ENCODE results near the gene SETDB2.

Gene SETDB2

DNA sequence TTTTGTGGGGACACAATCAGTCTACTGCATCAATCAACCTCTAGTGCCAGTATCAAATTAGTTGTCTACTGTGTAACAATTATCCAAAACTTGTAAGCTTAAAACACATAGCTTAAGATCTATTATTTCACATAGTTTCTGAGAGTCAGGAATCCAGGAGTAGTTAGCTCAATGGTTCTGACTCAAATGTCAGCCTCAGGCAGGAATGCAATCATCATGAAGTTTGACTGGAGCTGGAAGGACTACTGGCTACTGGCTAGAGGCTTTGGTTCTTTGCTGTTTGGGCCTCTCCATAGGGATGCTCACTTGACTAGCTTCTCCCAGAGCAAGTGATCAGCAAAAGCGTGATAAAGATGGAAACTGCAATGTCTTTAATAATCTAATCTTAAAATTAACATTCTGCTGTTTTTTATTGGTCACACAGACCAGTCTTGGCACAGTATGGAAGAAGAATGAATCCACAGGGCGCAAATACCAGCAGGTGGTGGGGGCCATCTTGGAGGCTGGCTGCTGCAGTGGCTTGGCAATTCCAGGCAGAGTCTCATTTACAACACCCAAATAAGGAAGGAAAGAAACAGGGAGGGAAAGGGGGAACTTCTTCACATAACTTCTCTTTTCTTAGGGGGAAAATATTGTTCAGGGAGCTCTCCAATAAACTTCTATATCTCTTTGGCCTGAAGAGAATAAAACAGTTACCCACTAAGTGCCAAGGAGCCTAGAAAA, 15.9 kb upstream of the SETDB2 start:
- no peaks in the 10 kb centered on the region for H3K4me1 ChIP-seq (ENCODE audit: control insufficient read depth in 2 of 2, insufficient read depth in 2 of 2, low read length in 2 of 2)
- H3K9me3 ChIP-seq (ENCODE audit: control insufficient read depth in 2 of 2, low read length in 2 of 2) = no peaks in the 10 kb centered on the region
- H3K27me3 ChIP-seq (ENCODE audit: control insufficient read depth in 2 of 2, insufficient read depth in 2 of 2, low read length in 2 of 2) = no peaks in the 10 kb centered on the region
- no peak overlapping the region for H3K9ac ChIP-seq (ENCODE audit: low read depth in 1 of 2, low read length in 2 of 2)
- H3K36me3 ChIP-seq (ENCODE audit: control insufficient read depth in 2 of 2, insufficient read depth in 2 of 2, low read length in 2 of 2) = no peaks in the 10 kb centered on the region
- no peak overlapping the region for H3K4me3 ChIP-seq (ENCODE audit: low read length in 2 of 2)
- no peak overlapping the region for H3K27ac ChIP-seq (ENCODE audit: low read depth in 2 of 2, low read length in 2 of 2)

DNA sequence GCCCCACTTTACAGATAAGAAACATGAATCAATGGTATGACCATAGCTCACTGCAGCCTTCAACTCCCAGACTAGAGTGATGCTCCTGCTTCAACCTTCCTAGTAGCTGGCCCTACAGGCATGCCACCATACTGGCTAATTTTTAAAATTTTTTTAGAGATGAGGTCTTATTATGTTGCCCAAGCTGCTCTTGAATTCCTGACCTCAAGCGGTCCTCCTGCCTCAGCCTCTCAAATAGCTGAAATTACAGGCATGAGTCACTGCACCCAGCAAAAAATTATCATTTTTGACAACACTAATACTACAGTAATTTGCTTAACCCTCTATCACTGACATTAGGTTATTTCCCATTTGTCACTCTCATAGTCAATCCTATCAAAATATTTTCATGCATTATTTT, 15.0 kb upstream of the SETDB2 start:
- H3K36me3 ChIP-seq (ENCODE audit: control insufficient read depth in 2 of 2, insufficient read depth in 2 of 2, low read length in 2 of 2) = no peaks in the 10 kb centered on the region

DNA sequence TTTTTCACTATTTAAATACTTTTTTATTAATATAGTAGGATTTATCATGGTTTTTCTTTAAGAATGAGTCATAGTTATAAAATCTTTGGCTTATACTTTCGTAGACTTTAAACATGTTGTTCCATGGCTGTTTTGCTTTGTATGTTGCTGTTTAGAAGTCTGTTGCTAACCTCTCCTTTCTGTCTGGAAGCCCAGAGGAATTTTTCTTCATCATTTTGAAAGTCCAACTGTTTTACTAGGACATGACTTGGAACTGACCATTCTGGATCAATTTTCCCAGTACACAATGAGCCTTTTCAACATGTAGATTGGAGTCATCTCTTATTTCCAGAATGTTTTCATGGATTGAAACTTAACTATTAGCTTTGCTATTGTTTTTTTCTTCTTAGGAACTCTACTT, 8.1 kb upstream of the SETDB2 start:
- Histone ChIP-seq H3K9ac (ENCODE audit: low read depth in 1 of 2, low read length in 2 of 2) (no peak overlapping the region), H3K27ac (ENCODE audit: low read depth in 2 of 2, low read length in 2 of 2) (no peak overlapping the region)

More for the DNA sequence above, 15.0 kb upstream of the SETDB2 start:
- H3K27me3 ChIP-seq (ENCODE audit: control insufficient read depth in 2 of 2, insufficient read depth in 2 of 2, low read length in 2 of 2) = no peaks in the 10 kb centered on the region
- H3K4me3 ChIP-seq (ENCODE audit: low read length in 2 of 2) = no peak overlapping the region
- H3K27ac ChIP-seq (ENCODE audit: low read depth in 2 of 2, low read length in 2 of 2) = no peak overlapping the region
- no peaks in the 10 kb centered on the region for H3K9me3 ChIP-seq (ENCODE audit: control insufficient read depth in 2 of 2, low read length in 2 of 2)
- H3K9ac ChIP-seq (ENCODE audit: low read depth in 1 of 2, low read length in 2 of 2) = no peak overlapping the region
- no peaks in the 10 kb centered on the region for H3K4me1 ChIP-seq (ENCODE audit: control insufficient read depth in 2 of 2, insufficient read depth in 2 of 2, low read length in 2 of 2)

DNA sequence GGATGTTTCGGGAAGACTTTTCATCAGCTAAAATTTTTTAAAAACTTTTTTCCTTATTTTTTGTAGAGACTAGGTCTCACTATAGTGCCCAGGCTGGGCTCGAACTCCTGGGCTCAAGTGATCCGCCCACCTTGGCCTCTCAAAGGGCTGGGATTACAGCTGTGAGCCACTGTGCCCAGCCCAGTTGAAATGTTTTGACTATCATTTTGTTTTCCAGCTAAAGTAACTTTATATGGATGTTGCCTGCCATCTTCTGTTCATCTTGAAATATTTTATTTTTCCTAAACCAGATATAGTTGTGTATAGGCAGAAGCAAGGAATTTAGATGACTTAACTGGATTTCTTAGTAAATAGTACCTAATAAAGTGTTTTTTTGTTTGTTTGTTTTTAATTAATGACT, 7.2 kb upstream of the SETDB2 start:
- H3K36me3 ChIP-seq (ENCODE audit: control insufficient read depth in 2 of 2, insufficient read depth in 2 of 2, low read length in 2 of 2) = no peaks in the 10 kb centered on the region
- H3K9ac ChIP-seq (ENCODE audit: low read depth in 1 of 2, low read length in 2 of 2) = no peak overlapping the region
- no peaks in the 10 kb centered on the region for H3K27me3 ChIP-seq (ENCODE audit: control insufficient read depth in 2 of 2, insufficient read depth in 2 of 2, low read length in 2 of 2)
- no peaks in the 10 kb centered on the region for H3K4me1 ChIP-seq (ENCODE audit: control insufficient read depth in 2 of 2, insufficient read depth in 2 of 2, low read length in 2 of 2)
- no peaks in the 10 kb centered on the region for H3K9me3 ChIP-seq (ENCODE audit: control insufficient read depth in 2 of 2, low read length in 2 of 2)
- H3K4me3 ChIP-seq (ENCODE audit: low read length in 2 of 2) = no peak overlapping the region
- H3K27ac ChIP-seq (ENCODE audit: low read depth in 2 of 2, low read length in 2 of 2) = no peak overlapping the region

More for the DNA sequence above, 8.1 kb upstream of the SETDB2 start:
- H3K4me3 ChIP-seq (ENCODE audit: low read length in 2 of 2) = no peak overlapping the region
- no peaks in the 10 kb centered on the region for H3K4me1 ChIP-seq (ENCODE audit: control insufficient read depth in 2 of 2, insufficient read depth in 2 of 2, low read length in 2 of 2)
- no peaks in the 10 kb centered on the region for H3K27me3 ChIP-seq (ENCODE audit: control insufficient read depth in 2 of 2, insufficient read depth in 2 of 2, low read length in 2 of 2)
- no peaks in the 10 kb centered on the region for H3K36me3 ChIP-seq (ENCODE audit: control insufficient read depth in 2 of 2, insufficient read depth in 2 of 2, low read length in 2 of 2)
- H3K9me3 ChIP-seq (ENCODE audit: control insufficient read depth in 2 of 2, low read length in 2 of 2) = no peaks in the 10 kb centered on the region

DNA sequence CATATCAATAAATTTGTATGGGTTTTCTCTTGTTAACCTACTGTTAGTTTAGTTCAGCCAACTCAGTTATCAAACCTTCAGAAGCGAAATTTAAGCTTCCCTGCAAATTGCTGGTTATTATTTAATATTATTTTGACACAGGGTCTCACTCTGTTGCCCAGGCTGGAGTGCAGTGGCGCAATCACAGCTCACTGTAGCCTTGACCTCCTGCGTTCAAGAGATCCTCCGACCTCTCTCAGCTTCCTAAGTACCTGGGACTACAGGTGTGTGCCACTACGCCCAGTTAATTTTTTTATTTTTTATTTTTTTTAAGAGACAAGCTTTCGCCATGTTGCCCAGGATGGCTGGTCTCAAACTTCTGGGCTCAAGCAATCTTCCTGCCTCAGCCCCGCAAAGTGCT, 6.4 kb upstream of the SETDB2 start:
- Histone ChIP-seq H3K9ac (ENCODE audit: low read depth in 1 of 2, low read length in 2 of 2) (no peak overlapping the region), H3K27me3 (ENCODE audit: control insufficient read depth in 2 of 2, insufficient read depth in 2 of 2, low read length in 2 of 2) (no peaks in the 10 kb centered on the region), H3K9me3 (ENCODE audit: control insufficient read depth in 2 of 2, low read length in 2 of 2) (no peaks in the 10 kb centered on the region), H3K4me1 (ENCODE audit: control insufficient read depth in 2 of 2, insufficient read depth in 2 of 2, low read length in 2 of 2) (no peaks in the 10 kb centered on the region), H3K4me3 (ENCODE audit: low read length in 2 of 2) (no peak overlapping the region), H3K27ac (ENCODE audit: low read depth in 2 of 2, low read length in 2 of 2) (no peak overlapping the region), H3K36me3 (ENCODE audit: control insufficient read depth in 2 of 2, insufficient read depth in 2 of 2, low read length in 2 of 2) (no peaks in the 10 kb centered on the region)

DNA sequence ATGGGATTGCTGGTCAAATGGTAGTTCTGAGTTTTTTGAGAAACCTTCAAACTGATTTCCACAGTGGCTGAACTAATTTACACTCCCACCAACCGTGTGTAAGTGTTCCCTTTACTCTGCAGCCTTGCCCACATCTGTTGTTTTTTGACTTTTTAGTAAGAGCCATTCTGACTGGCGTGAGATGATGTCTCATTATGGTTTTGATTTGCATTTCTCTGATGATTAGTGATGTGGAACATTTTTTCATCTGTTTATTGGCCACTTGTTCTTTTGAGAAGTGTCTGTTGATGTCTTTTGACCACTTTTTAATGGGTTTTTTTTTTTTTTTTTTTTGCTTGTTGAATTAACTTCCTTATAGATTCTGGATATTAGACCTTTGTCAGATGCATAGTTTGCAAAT, 4.5 kb upstream of the SETDB2 start:
- Histone ChIP-seq H3K27ac (ENCODE audit: low read depth in 2 of 2, low read length in 2 of 2) (no peak overlapping the region), H3K9ac (ENCODE audit: low read depth in 1 of 2, low read length in 2 of 2) (no peak overlapping the region), H3K9me3 (ENCODE audit: control insufficient read depth in 2 of 2, low read length in 2 of 2) (no peaks in the 10 kb centered on the region), H3K27me3 (ENCODE audit: control insufficient read depth in 2 of 2, insufficient read depth in 2 of 2, low read length in 2 of 2) (no peaks in the 10 kb centered on the region), H3K4me3 (ENCODE audit: low read length in 2 of 2) (no peak overlapping the region), H3K36me3 (ENCODE audit: control insufficient read depth in 2 of 2, insufficient read depth in 2 of 2, low read length in 2 of 2) (no peaks in the 10 kb centered on the region), H3K4me1 (ENCODE audit: control insufficient read depth in 2 of 2, insufficient read depth in 2 of 2, low read length in 2 of 2) (peaks cover 4 to 5% of the 10 kb centered on the region in 2 donors)

DNA sequence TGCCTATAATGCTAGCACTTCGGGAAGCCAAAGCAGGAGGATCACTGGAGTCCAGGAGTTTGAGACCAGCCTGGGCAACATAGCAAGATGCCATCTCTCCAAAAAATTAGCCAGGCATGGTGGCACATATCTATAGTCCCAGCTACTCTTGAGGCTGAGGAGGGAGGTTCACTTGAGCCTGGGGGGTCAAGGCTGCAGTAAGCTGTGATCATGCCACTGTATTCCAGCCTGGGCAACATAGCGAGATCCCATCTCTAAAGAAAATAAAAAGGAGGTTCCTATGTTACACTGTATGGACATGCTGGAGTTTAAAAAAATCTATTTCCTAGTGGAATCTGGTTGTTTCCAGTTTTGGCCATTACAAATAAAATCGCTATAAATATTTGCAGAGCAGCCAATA, 2.8 kb upstream of the SETDB2 start:
- H3K27ac ChIP-seq (ENCODE audit: low read depth in 2 of 2, low read length in 2 of 2) = no peak overlapping the region
- H3K4me1 ChIP-seq (ENCODE audit: control insufficient read depth in 2 of 2, insufficient read depth in 2 of 2, low read length in 2 of 2) = peaks cover 9 to 13% of the 10 kb centered on the region in 2 donors
- H3K27me3 ChIP-seq (ENCODE audit: control insufficient read depth in 2 of 2, insufficient read depth in 2 of 2, low read length in 2 of 2) = no peaks in the 10 kb centered on the region
- H3K9ac ChIP-seq (ENCODE audit: low read depth in 1 of 2, low read length in 2 of 2) = no peak overlapping the region
- no peaks in the 10 kb centered on the region for H3K36me3 ChIP-seq (ENCODE audit: control insufficient read depth in 2 of 2, insufficient read depth in 2 of 2, low read length in 2 of 2)
- no peak overlapping the region for H3K4me3 ChIP-seq (ENCODE audit: low read length in 2 of 2)
- no peaks in the 10 kb centered on the region for H3K9me3 ChIP-seq (ENCODE audit: control insufficient read depth in 2 of 2, low read length in 2 of 2)

DNA sequence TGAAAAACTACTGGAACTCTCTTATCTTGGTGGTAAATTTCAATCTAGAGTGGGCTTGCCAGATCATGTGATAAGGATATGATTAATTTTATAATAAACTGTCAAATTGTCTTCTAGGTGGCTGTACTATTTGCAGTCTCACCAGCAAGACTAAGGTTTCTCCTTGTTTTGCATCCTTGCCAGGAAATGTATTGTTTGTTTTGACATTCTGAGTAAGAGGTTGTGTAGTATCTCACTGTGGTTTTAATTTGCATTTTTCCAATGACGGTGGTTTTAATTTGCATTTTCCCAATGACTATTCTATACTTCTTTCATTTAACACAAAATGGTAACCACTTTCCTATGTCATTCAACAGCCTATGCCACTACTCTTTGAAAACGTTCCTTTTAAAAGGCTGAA, 2.2 kb upstream of the SETDB2 start:
- Histone ChIP-seq H3K9me3 (ENCODE audit: control insufficient read depth in 2 of 2, low read length in 2 of 2) (no peaks in the 10 kb centered on the region), H3K27me3 (ENCODE audit: control insufficient read depth in 2 of 2, insufficient read depth in 2 of 2, low read length in 2 of 2) (no peaks in the 10 kb centered on the region), H3K4me3 (ENCODE audit: low read length in 2 of 2) (no peak overlapping the region)

DNA sequence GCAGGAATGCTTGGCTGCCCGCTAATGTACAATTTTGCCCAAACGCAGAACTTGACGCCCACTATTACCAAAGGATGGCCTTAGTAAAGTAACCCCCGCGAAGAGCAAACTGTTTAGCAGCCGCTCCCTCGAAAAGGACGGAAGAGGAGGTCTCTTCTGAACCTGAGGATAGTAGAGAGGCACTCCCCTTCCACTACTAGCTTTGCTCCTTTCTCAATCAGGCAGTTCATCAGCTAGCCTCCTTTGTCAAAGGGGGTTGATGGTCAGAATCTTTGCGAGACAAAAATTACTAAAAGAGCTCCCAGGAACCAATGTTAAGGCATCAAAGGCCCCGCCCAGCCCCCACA, 744 bp upstream of the SETDB2 start:
- peak overlapping the region; percentile 86 to 96 for H3K4me3 ChIP-seq (ENCODE audit: low read length in 2 of 2)
- no peaks in the 10 kb centered on the region for H3K9me3 ChIP-seq (ENCODE audit: control insufficient read depth in 2 of 2, low read length in 2 of 2)
- H3K27me3 ChIP-seq (ENCODE audit: control insufficient read depth in 2 of 2, insufficient read depth in 2 of 2, low read length in 2 of 2) = no peaks in the 10 kb centered on the region
- H3K4me1 ChIP-seq (ENCODE audit: control insufficient read depth in 2 of 2, insufficient read depth in 2 of 2, low read length in 2 of 2) = peaks cover 11 to 17% of the 10 kb centered on the region in 2 donors
- H3K9ac ChIP-seq (ENCODE audit: low read depth in 1 of 2, low read length in 2 of 2) = peak overlapping the region; percentile 88 to 93
- no peaks in the 10 kb centered on the region for H3K36me3 ChIP-seq (ENCODE audit: control insufficient read depth in 2 of 2, insufficient read depth in 2 of 2, low read length in 2 of 2)
- peak overlapping the region; percentile 94 to 96 for H3K27ac ChIP-seq (ENCODE audit: low read depth in 2 of 2, low read length in 2 of 2)

More for the DNA sequence above, 2.2 kb upstream of the SETDB2 start:
- no peak overlapping the region for H3K9ac ChIP-seq (ENCODE audit: low read depth in 1 of 2, low read length in 2 of 2)
- H3K4me1 ChIP-seq (ENCODE audit: control insufficient read depth in 2 of 2, insufficient read depth in 2 of 2, low read length in 2 of 2) = peaks cover 9 to 17% of the 10 kb centered on the region in 2 donors
- no peaks in the 10 kb centered on the region for H3K36me3 ChIP-seq (ENCODE audit: control insufficient read depth in 2 of 2, insufficient read depth in 2 of 2, low read length in 2 of 2)
- no peak overlapping the region for H3K27ac ChIP-seq (ENCODE audit: low read depth in 2 of 2, low read length in 2 of 2)

DNA sequence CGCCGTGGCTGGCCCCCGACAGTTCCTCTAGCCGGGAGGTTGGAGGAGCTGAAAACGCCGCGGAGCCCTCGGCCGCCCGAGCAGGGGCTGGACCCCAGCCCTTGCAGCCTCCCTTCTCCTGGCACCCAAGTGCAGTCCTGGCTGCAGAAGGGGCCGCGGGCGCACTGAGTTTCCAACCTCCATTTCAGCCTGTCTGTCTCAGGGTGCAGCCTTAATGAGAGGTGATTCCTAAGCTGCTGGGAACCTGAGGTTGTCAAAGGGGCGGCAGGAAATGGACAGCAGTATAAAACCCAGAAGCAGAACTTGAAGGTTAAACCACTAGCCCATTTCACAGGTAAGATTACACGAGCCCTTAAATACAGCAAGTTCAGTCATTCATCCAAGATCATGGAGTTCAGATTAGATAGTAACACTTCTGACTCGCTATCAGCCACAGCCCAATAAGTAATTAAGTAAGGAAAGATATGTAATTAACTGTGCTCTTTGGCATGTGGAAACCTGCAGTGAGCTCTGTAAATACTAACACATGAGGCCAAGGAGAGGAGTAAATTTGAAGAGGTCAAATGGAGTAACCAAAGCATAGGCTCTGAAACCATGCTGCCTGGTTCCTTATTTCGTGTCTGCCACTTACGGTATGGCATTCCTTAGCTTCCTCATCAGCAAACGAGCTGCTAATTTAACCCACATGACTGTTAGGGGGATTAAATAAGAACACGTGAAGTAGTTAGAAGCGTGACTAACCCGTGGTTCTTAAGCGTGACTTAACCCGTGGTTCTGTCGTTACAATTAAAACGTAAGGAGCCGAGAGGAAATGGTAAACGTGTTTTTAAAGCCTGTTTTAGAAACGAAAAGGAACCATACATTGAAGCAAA, 686 bp downstream of the SETDB2 start:
- Histone ChIP-seq H3K27ac (ENCODE audit: low read depth in 2 of 2, low read length in 2 of 2) (peak overlapping the region; percentile 94 to 96), H3K9ac (ENCODE audit: low read depth in 1 of 2, low read length in 2 of 2) (peak overlapping the region; percentile 93), H3K9me3 (ENCODE audit: control insufficient read depth in 2 of 2, low read length in 2 of 2) (no peaks in the 10 kb centered on the region), H3K36me3 (ENCODE audit: control insufficient read depth in 2 of 2, insufficient read depth in 2 of 2, low read length in 2 of 2) (no peaks in the 10 kb centered on the region), H3K27me3 (ENCODE audit: control insufficient read depth in 2 of 2, insufficient read depth in 2 of 2, low read length in 2 of 2) (no peaks in the 10 kb centered on the region), H3K4me1 (ENCODE audit: control insufficient read depth in 2 of 2, insufficient read depth in 2 of 2, low read length in 2 of 2) (peaks cover 11 to 17% of the 10 kb centered on the region in 2 donors), H3K4me3 (ENCODE audit: low read length in 2 of 2) (peak overlapping the region; percentile 86 to 96)

Measured in mucosa of rectum (tissue), 2 donors.